Middle frontal gyrus (tissue), 1 donor: Measurements from ENCODE around the gene NCBP3.

Experiments
- DNase-seq: peaks from one replicate; pipeline ENCODE4 v3.0.0-alpha.2; 2015; ENCODE audit warnings: low spot score; ENCODE audit errors: extremely low spot score

NCBP3 gene

GRCh38 chr17:3755335-3756030, 90.6 kb downstream of the NCBP3 start:
- DNase-seq = no peak

- DNase-seq = no peak
Observed at GRCh38 chr17:3754458-3755334, 91.3 kb downstream of the NCBP3 start.

- DNase-seq = no peak
Observed at GRCh38 chr17:3754066-3754457, 92.0 kb downstream of the NCBP3 start.

- DNase-seq = no peak
Observed at GRCh38 chr17:3753624-3754023, 92.4 kb downstream of the NCBP3 start.
